Measurements from ENCODE around the gene FMO5. TPM values are rescaled to one million over a fixed set of nuclear protein-coding genes. Genes with fewer than 3 reads are reported as not detected.
A peak's percentile ranks its signal among the peaks of the same experiment; 100 is the strongest.
"Not testable (repeated sequence)": the region's sequence is repeated elsewhere in the genome, so short reads cannot be mapped to it uniquely, and the experiment has no call there.

Gene FMO5
- total and polyA plus RNA-seq, 8 donors: 9.1 to 29.0 (median 12.3) TPM

- Histone ChIP-seq H3K27me3 (no peaks in the 10 kb centered on the region), H3K4me3 (no peak overlapping the region), H3K9me3 (no peaks in the 10 kb centered on the region), H3K36me3 (peaks cover 0 to 85% of the 10 kb centered on the region in 2 donors), H3K27ac (no peak overlapping the region), H3K4me1 (no peaks in the 10 kb centered on the region)
- intact Hi-C loops (cut with DNase I): no loop called here
- DNase-seq (no peak), ATAC-seq (no peak)
- no peak for TF ChIP-seq CTCF (IDR thresholded peaks at IDR 0.05)
These were observed 63.0 kb downstream of the FMO5 start for GRCh38 chr1:147162093-147162492.

GRCh38 chr1:147157116-147157515 lies 68.0 kb downstream of the FMO5 start:
- ATAC-seq; intact Hi-C loops (cut with DNase I); H3K9me3 ChIP-seq; H3K27ac ChIP-seq; DNase-seq; H3K4me1 ChIP-seq; H3K27me3 ChIP-seq; H3K4me3 ChIP-seq: not testable (repeated sequence)
- H3K36me3 ChIP-seq: peaks cover 0 to 59% of the 10 kb centered on the region in 2 donors

GRCh38 chr1:147156642-147157041 lies 68.5 kb downstream of the FMO5 start:
- Histone ChIP-seq H3K27me3 (no peaks in the 10 kb centered on the region), H3K4me3 (no peak overlapping the region), H3K36me3 (peaks cover 0 to 55% of the 10 kb centered on the region in 2 donors), H3K9me3 (no peaks in the 10 kb centered on the region), H3K4me1 (no peaks in the 10 kb centered on the region), H3K27ac (no peak overlapping the region)
- intact Hi-C loops (cut with DNase I): no loop called here
- DNase-seq (peak in 1 of 4 donors; percentile 26), ATAC-seq (no peak)
- TF ChIP-seq CTCF (IDR thresholded peaks at IDR 0.05): no peak

- no peaks in the 10 kb centered on the region for H3K4me1 ChIP-seq
- H3K36me3 ChIP-seq: peaks cover 0 to 16% of the 10 kb centered on the region in 2 donors
- TF ChIP-seq CTCF (IDR thresholded peaks at IDR 0.05): no peak
- DNase-seq (no peak), ATAC-seq (no peak)
- intact Hi-C loops (cut with DNase I): no loop called here
- H3K9me3 ChIP-seq: no peaks in the 10 kb centered on the region
- H3K4me3 ChIP-seq: no peak overlapping the region
- no peak overlapping the region for H3K27ac ChIP-seq
- H3K27me3 ChIP-seq: no peaks in the 10 kb centered on the region
These were observed 72.4 kb downstream of the FMO5 start for GRCh38 chr1:147152772-147153171.

DNA sequence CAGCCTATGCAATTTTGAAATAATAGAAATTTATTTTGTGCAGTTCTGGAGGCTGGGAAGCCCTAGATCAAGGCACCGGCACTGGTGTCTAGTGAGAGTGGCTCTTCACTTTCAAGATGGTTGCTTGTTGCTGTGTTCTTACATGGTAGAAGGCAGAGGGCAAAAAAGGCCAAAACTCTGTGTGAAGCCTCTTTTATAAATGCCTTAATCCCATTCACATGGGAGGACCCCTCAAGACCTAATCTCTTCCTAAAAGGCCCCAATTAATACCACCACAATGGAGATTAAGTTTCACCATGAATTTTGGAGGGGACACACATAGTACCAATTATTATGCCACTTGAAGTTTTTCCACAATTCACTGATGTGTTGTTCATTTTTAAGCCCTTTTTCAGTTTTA lies 73.9 kb downstream of the FMO5 start:
- no peak for DNase-seq
- ATAC-seq: no peak
- TF ChIP-seq CTCF (IDR thresholded peaks at IDR 0.05): no peak
- Histone ChIP-seq H3K27ac (no peak overlapping the region), H3K4me3 (no peak overlapping the region), H3K36me3 (peaks cover 0 to 10% of the 10 kb centered on the region in 2 donors), H3K27me3 (no peaks in the 10 kb centered on the region), H3K4me1 (no peaks in the 10 kb centered on the region), H3K9me3 (no peaks in the 10 kb centered on the region)
- intact Hi-C loops (cut with DNase I): no loop called here

GRCh38 chr1:147142886-147143285 lies 82.3 kb downstream of the FMO5 start:
- no peak for DNase-seq

More at GRCh38 chr1:147142886-147143285, 82.3 kb downstream of the FMO5 start:
- Histone ChIP-seq H3K9me3 (no peaks in the 10 kb centered on the region), H3K36me3 (no peaks in the 10 kb centered on the region), H3K4me3 (no peak overlapping the region), H3K27ac (no peak overlapping the region), H3K27me3 (no peaks in the 10 kb centered on the region), H3K4me1 (no peaks in the 10 kb centered on the region)
- TF ChIP-seq CTCF (IDR thresholded peaks at IDR 0.05): no peak
- no peak for ATAC-seq
- intact Hi-C loops (cut with DNase I): no loop called here

Measured in left lung (tissue), 10 donors.